OCI-LY1 (cell line): ENCODE data around the gene CNNM4.

Source experiments
- H2AFZ ChIP-seq: fragments of 200-600 bp; sonication (generic), shearing (Covaris generic); 2 replicates; pipeline ENCODE4 v1.6.0; 2014; ENCODE audit warnings: antibody characterized with exemption, mild to moderate bottlenecking, low read length
- H3F3A ChIP-seq: fragments of 200-600 bp; sonication (generic), shearing (Covaris generic); 2 replicates; pipeline ENCODE4 v1.6.0; 2014; ENCODE audit warnings: mild to moderate bottlenecking, antibody characterized with exemption, low read length, moderate library complexity; ENCODE audit not compliant: insufficient read depth
- H3K27ac ChIP-seq: fragments of 200-600 bp; sonication (generic); 2 replicates; pipeline ENCODE4 v1.5.1; 2014; ENCODE audit warnings: low read length, mixed run types, mild to moderate bottlenecking, low read depth; ENCODE audit not compliant: poor library complexity, severe bottlenecking
- H3K27me3 ChIP-seq: fragments of 200-600 bp; sonication (generic); 2 replicates; pipeline ENCODE4 v1.6.0; 2014; ENCODE audit warnings: antibody characterized with exemption, mild to moderate bottlenecking, low read length, moderate library complexity; ENCODE audit not compliant: insufficient read depth
- H3K36me3 ChIP-seq: fragments of 200-600 bp; sonication (generic); 2 replicates; pipeline ENCODE4 v1.6.1; 2014; ENCODE audit warnings: mild to moderate bottlenecking, antibody characterized with exemption, low read length, moderate library complexity, mixed read lengths; ENCODE audit not compliant: insufficient read depth
- H3K4me1 ChIP-seq: fragments of 200-600 bp; sonication (generic); 2 replicates; pipeline ENCODE4 v1.5.1; 2014; ENCODE audit warnings: mild to moderate bottlenecking, low read length, moderate library complexity; ENCODE audit not compliant: insufficient read depth, severe bottlenecking
- H3K4me2 ChIP-seq: fragments of 200-600 bp; sonication (generic), shearing (Covaris generic); 2 replicates; pipeline ENCODE4 v1.6.1; 2014; ENCODE audit warnings: low read length
- H3K4me3 ChIP-seq: fragments of 200-600 bp; sonication (generic); 2 replicates; pipeline ENCODE4 v1.5.1; 2014; ENCODE audit warnings: low read length, low read depth, mild to moderate bottlenecking, mixed read lengths; ENCODE audit not compliant: poor library complexity, severe bottlenecking
- H3K79me2 ChIP-seq: fragments of 200-600 bp; shearing (Covaris generic); 2 replicates; pipeline ENCODE4 v1.6.1; 2016; ENCODE audit warnings: mixed run types, low read length, mixed read lengths; ENCODE audit not compliant: insufficient read depth
- H3K9ac ChIP-seq: fragments of 200-600 bp; sonication (generic), shearing (Covaris generic); 2 replicates; pipeline ENCODE4 v1.6.1; 2014; ENCODE audit warnings: mild to moderate bottlenecking, low read length, mixed read lengths
- H3K9me2 ChIP-seq: fragments of 200-600 bp; sonication (generic), shearing (Covaris generic); 2 replicates; pipeline ENCODE4 v1.6.1; 2014; ENCODE audit warnings: low read depth, mild to moderate bottlenecking, low read length, mixed read lengths
- H3K9me3 ChIP-seq: fragments of 200-600 bp; shearing (Covaris generic); 2 replicates; pipeline ENCODE4 v1.6.1; 2014; ENCODE audit warnings: low read length, mixed read lengths
- H4K20me1 ChIP-seq: fragments of 200-600 bp; sonication (generic), shearing (Covaris generic); 2 replicates; pipeline ENCODE4 v1.6.0; 2016; ENCODE audit warnings: mild to moderate bottlenecking, low read length; ENCODE audit not compliant: insufficient read depth
- EZH2 ChIP-seq: fragments of 200-600 bp; sonication (generic), shearing (Covaris generic); IDR thresholded peaks from 2 replicates; pipeline ENCODE4 v1.8.0; 2017; ENCODE audit warnings: borderline replicate concordance, mixed run types, mild to moderate bottlenecking, antibody characterized with exemption, low read length, moderate library complexity, mixed read lengths
- TF ChIP-seq, protein P1 (sequence below): fragments of 200-600 bp; sonication (generic), shearing (Covaris generic); IDR thresholded peaks from 2 replicates; pipeline ENCODE4 v1.5.1; 2017; ENCODE audit warnings: mild to moderate bottlenecking, antibody characterized with exemption, low read length, moderate library complexity, mixed read lengths

Gene CNNM4

GRCh38 chr2:96729748-96730147, 31.0 kb upstream of the CNNM4 start:
- H3K4me3 ChIP-seq: no peak overlapping the region
- no peaks in the 10 kb centered on the region for H4K20me1 ChIP-seq
- H3K36me3 ChIP-seq: peaks cover 75% of the 10 kb centered on the region
- no peaks in the 10 kb centered on the region for H3K9me3 ChIP-seq
- H3K27ac ChIP-seq: no peak overlapping the region
- no peaks in the 10 kb centered on the region for H3K9me2 ChIP-seq
- H3F3A ChIP-seq: no peaks in the 10 kb centered on the region
- H3K27me3 ChIP-seq: no peaks in the 10 kb centered on the region
- no peak overlapping the region for H3K9ac ChIP-seq
- H3K4me2 ChIP-seq: no peak overlapping the region
- H3K79me2 ChIP-seq: no peaks in the 10 kb centered on the region
- H2AFZ ChIP-seq: no peak overlapping the region
- H3K4me1 ChIP-seq: no peaks in the 10 kb centered on the region
- TF ChIP-seq EZH2: no peak
- TF ChIP-seq, protein P1, sequence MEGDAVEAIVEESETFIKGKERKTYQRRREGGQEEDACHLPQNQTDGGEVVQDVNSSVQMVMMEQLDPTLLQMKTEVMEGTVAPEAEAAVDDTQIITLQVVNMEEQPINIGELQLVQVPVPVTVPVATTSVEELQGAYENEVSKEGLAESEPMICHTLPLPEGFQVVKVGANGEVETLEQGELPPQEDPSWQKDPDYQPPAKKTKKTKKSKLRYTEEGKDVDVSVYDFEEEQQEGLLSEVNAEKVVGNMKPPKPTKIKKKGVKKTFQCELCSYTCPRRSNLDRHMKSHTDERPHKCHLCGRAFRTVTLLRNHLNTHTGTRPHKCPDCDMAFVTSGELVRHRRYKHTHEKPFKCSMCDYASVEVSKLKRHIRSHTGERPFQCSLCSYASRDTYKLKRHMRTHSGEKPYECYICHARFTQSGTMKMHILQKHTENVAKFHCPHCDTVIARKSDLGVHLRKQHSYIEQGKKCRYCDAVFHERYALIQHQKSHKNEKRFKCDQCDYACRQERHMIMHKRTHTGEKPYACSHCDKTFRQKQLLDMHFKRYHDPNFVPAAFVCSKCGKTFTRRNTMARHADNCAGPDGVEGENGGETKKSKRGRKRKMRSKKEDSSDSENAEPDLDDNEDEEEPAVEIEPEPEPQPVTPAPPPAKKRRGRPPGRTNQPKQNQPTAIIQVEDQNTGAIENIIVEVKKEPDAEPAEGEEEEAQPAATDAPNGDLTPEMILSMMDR: no peak

DNA sequence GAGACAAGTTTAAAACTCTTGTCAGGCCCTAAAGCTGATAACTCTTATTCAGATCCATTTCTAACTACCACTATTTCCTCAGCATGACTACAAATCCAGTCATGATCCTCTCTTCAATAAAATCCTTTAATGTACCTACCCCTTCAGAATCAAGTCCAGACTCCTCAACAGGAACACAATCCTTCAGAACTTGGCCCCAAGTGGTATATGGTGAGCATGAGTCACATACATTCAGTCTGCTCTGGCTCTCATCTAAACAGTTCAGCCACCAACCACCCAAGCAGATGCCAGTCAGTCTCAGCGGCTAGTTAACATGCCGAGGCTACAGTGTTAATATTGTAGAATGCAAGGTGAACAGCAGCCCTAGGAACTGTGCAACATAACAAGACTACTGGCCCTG, 30.5 kb upstream of the CNNM4 start:
- H3K36me3 ChIP-seq: peaks cover 79% of the 10 kb centered on the region
- no peak overlapping the region for H3K27ac ChIP-seq
- H3K9me2 ChIP-seq: no peaks in the 10 kb centered on the region
- TF ChIP-seq, protein P1: no peak
- no peak for TF ChIP-seq EZH2
- no peaks in the 10 kb centered on the region for H3K9me3 ChIP-seq
- H3F3A ChIP-seq: no peaks in the 10 kb centered on the region
- H4K20me1 ChIP-seq: no peaks in the 10 kb centered on the region
- H3K4me2 ChIP-seq: no peak overlapping the region
- H3K9ac ChIP-seq: no peak overlapping the region
- no peak overlapping the region for H2AFZ ChIP-seq
- no peaks in the 10 kb centered on the region for H3K79me2 ChIP-seq
- H3K4me3 ChIP-seq: no peak overlapping the region
- no peaks in the 10 kb centered on the region for H3K4me1 ChIP-seq
- H3K27me3 ChIP-seq: no peaks in the 10 kb centered on the region

DNA sequence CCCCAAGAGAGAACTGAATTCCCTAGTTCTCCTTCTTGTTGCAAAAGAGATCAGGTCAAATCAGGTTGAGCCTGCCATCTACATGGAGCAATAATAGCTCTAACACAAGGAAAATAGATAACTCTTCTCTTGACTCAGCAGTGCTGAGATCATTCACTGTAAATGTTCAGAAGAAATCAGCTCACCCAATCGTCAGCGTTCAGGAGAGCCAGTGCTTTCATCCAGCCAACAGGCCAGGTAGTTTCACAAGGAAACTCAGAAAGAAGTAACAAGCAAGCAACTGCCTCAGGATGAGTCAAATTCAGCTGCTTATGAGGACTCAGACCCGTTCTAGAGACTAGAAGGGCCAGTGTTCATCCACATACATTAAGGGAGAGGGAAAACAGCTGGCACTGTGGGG, 26.8 kb upstream of the CNNM4 start:
- no peak overlapping the region for H3K4me2 ChIP-seq
- H3K36me3 ChIP-seq: peaks cover 79% of the 10 kb centered on the region
- H3F3A ChIP-seq: no peaks in the 10 kb centered on the region
- no peaks in the 10 kb centered on the region for H3K27me3 ChIP-seq
- H3K9me2 ChIP-seq: no peaks in the 10 kb centered on the region
- no peak overlapping the region for H3K9ac ChIP-seq
- H2AFZ ChIP-seq: no peak overlapping the region
- H3K27ac ChIP-seq: no peak overlapping the region
- TF ChIP-seq EZH2: no peak
- TF ChIP-seq, protein P1: no peak
- no peaks in the 10 kb centered on the region for H4K20me1 ChIP-seq
- no peak overlapping the region for H3K4me3 ChIP-seq
- no peaks in the 10 kb centered on the region for H3K9me3 ChIP-seq
- peaks cover 12% of the 10 kb centered on the region for H3K4me1 ChIP-seq
- no peaks in the 10 kb centered on the region for H3K79me2 ChIP-seq
